Measurements from ENCODE around the gene GPC6. TPM values are rescaled to one million over a fixed set of nuclear protein-coding genes. Genes with fewer than 3 reads are reported as not detected.

The GPC6 gene
- polyA plus RNA-seq, 1 donor from 2014 or later: 9.0 TPM

GRCh38 chr13:94063096-94063495 is 836.5 kb downstream of the GPC6 start:
- no peaks in the 10 kb centered on the region for H3K9me2 ChIP-seq (ENCODE audit: insufficient read depth, low read length)
- no peaks in the 10 kb centered on the region for H3F3A ChIP-seq (ENCODE audit: insufficient read depth, low read length, poor library complexity, severe bottlenecking)
- no peak overlapping the region for H3K4me3 ChIP-seq (ENCODE audit: low read length)
- no peaks in the 10 kb centered on the region for H3K9me3 ChIP-seq (ENCODE audit: low read length)
- H3K4me2 ChIP-seq (ENCODE audit: low read length): no peak overlapping the region
- no peaks in the 10 kb centered on the region for H3K79me2 ChIP-seq (replicated peaks; ENCODE audit: insufficient read depth, low read length)
- no peak overlapping the region for H3K9ac ChIP-seq (ENCODE audit: low read length)
- no peak for TF ChIP-seq MXI1 (conservative IDR thresholded peaks at IDR 0.05; ENCODE audit: poor library complexity, severe bottlenecking)
- TF ChIP-seq EP300 (conservative IDR thresholded peaks at IDR 0.05; ENCODE audit: poor library complexity, severe bottlenecking): no peak
- TF ChIP-seq REST (IDR thresholded peaks at IDR 0.05; ENCODE audit: borderline replicate concordance): no peak
- no peak for TF ChIP-seq POLR2AphosphoS5 (IDR thresholded peaks at IDR 0.05)
- no peaks in the 10 kb centered on the region for H3K36me3 ChIP-seq (ENCODE audit: insufficient read depth, low read length)
- H3K27me3 ChIP-seq (ENCODE audit: insufficient read depth, low read depth, low read length): no peaks in the 10 kb centered on the region
- no peaks in the 10 kb centered on the region for H4K20me1 ChIP-seq (ENCODE audit: insufficient read depth)
- H2AFZ ChIP-seq (ENCODE audit: low read depth, low read length): no peak overlapping the region
- H3K27ac ChIP-seq (ENCODE audit: low read length): no peak overlapping the region

GRCh38 chr13:94063848-94064247 is 837.2 kb downstream of the GPC6 start:
- Histone ChIP-seq H2AFZ (ENCODE audit: low read depth, low read length) (no peak overlapping the region), H3K4me2 (ENCODE audit: low read length) (no peak overlapping the region), H3F3A (ENCODE audit: insufficient read depth, low read length, poor library complexity, severe bottlenecking) (no peaks in the 10 kb centered on the region), H3K27me3 (ENCODE audit: insufficient read depth, low read depth, low read length) (no peaks in the 10 kb centered on the region), H3K27ac (ENCODE audit: low read length) (no peak overlapping the region), H3K36me3 (ENCODE audit: insufficient read depth, low read length) (no peaks in the 10 kb centered on the region), H3K9me2 (ENCODE audit: insufficient read depth, low read length) (no peaks in the 10 kb centered on the region), H3K9me3 (ENCODE audit: low read length) (no peaks in the 10 kb centered on the region), H3K79me2 (replicated peaks; ENCODE audit: insufficient read depth, low read length) (no peaks in the 10 kb centered on the region), H3K4me3 (ENCODE audit: low read length) (no peak overlapping the region), H4K20me1 (ENCODE audit: insufficient read depth) (no peaks in the 10 kb centered on the region), H3K9ac (ENCODE audit: low read length) (no peak overlapping the region)
- no peak for TF ChIP-seq TAF1 (IDR thresholded peaks at IDR 0.05; ENCODE audit: low read depth)
- TF ChIP-seq REST (IDR thresholded peaks at IDR 0.05; ENCODE audit: borderline replicate concordance): no peak
- no peak for TF ChIP-seq RAD21 (conservative IDR thresholded peaks at IDR 0.05)
- no peak for TF ChIP-seq CTCF (IDR thresholded peaks at IDR 0.05; ENCODE audit: poor library complexity, severe bottlenecking)
- no peak for TF ChIP-seq MXI1 (conservative IDR thresholded peaks at IDR 0.05; ENCODE audit: poor library complexity, severe bottlenecking)
- TF ChIP-seq POLR2AphosphoS5 (IDR thresholded peaks at IDR 0.05): no peak
- no peak for TF ChIP-seq SMC3 (conservative IDR thresholded peaks at IDR 0.05; ENCODE audit: poor library complexity)
- no peak for TF ChIP-seq EZH2 (IDR thresholded peaks at IDR 0.05; ENCODE audit: borderline replicate concordance, insufficient read depth, low read length, poor library complexity, severe bottlenecking)
- TF ChIP-seq EP300 (conservative IDR thresholded peaks at IDR 0.05; ENCODE audit: poor library complexity, severe bottlenecking): no peak

All from neural cell (in vitro differentiated cells).